DOHH2 (cell line): ENCODE measurements around the gene ZER1.

Experiments used
- CTCF ChIP-seq: fragments of 200-600 bp; sonication (generic); IDR thresholded peaks from one replicate; pipeline ENCODE4 v1.5.1; 2014; ENCODE audit warnings: antibody characterized with exemption, mild to moderate bottlenecking, low read depth, low read length; ENCODE audit not compliant: poor library complexity, severe bottlenecking
- EZH2phosphoT487 ChIP-seq: fragments of 200-600 bp; sonication (generic); IDR thresholded peaks from 2 replicates; pipeline ENCODE4 v1.6.1; 2017; ENCODE audit warnings: borderline replicate concordance, mild to moderate bottlenecking, antibody characterized with exemption, low read length, moderate library complexity, mixed read lengths

- TF ChIP-seq CTCF (no peak), EZH2phosphoT487 (no peak)
Observed at GRCh38 chr9:128809036-128809599, 37.4 kb upstream of the ZER1 start.
